ENCODE results near the gene GRM2. TPM values are rescaled to one million over a fixed set of nuclear protein-coding genes. Genes with fewer than 3 reads are reported as not detected.
A peak's percentile ranks its signal among the peaks of the same experiment; 100 is the strongest.

GRM2 gene
- total and polyA plus RNA-seq, 2 of the 8 experiments (the other 6 are each of a cell fraction or from before 2014, with no cell fraction given), result 3.9 to 10.5 TPM

DNA sequence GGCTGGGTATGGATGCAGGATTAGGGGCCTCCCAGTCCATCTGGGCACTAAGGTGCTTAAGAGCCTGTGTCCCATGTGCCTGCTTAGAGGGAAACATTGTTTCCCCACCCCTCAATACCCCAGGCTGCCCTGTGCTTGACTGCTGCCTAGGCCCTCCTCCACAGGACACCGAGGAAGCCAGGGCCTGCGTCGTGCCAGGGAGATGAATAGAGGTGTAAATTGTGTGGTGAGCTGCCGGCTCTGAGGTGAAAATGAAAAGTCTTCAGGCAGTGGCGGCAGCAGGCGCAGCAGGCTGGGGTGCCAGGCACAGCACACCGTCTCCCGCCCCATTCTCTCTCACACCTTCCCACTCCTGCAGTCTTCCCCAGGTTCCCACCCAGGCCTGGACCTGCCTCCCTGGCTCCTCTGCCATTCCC lies 13.9 kb upstream of the GRM2 start:
- Histone ChIP-seq H3K4me1 (replicated peaks in 1 of 4; ENCODE audit: control insufficient read depth in 3 of 4, insufficient read depth in 4 of 4, low read length in 3 of 4) (peaks cover 0 to 7% (median 2%) of the 10 kb centered on the region in 4 experiments; a peak in 2 of 7 replicates), H4K91ac (replicated peaks; ENCODE audit: insufficient read length, low read length) (no peak overlapping the region), H3K79me2 (ENCODE audit: control insufficient read depth in 1 of 2, insufficient read depth in 2 of 2, low read length in 2 of 2) (no peaks in the 10 kb centered on the region), H4K20me1 (replicated peaks in 1 of 2; ENCODE audit: control insufficient read depth in 1 of 2, insufficient read depth in 2 of 2, low read length in 2 of 2) (no peaks in the 10 kb centered on the region), H4K8ac (ENCODE audit: extremely low read depth, insufficient read depth, low read length) (peak overlapping the region; percentile 38; the same call in 1 of the 2 replicates), H3K4me3 (ENCODE audit: extremely low read depth in 1 of 4, insufficient read depth in 2 of 4, low read depth in 3 of 4, low read length in 4 of 4) (no peak overlapping the region), H2AFZ (ENCODE audit: low read length) (no peak overlapping the region), H3K18ac (ENCODE audit: extremely low read depth, low read length) (no peak overlapping the region), H3K23ac (ENCODE audit: insufficient read length) (no peak overlapping the region), H3K4ac (replicated peaks; ENCODE audit: insufficient read length, low read depth, low read length) (no peak overlapping the region), H3K9me3 (ENCODE audit: insufficient read depth in 2 of 2, low read depth in 1 of 2, low read length in 1 of 2) (no peaks in the 10 kb centered on the region), H2BK15ac (ENCODE audit: low read length) (no peak overlapping the region), H3K23me2 (ENCODE audit: low read depth, low read length) (no peaks in the 10 kb centered on the region), H2BK120ac (replicated peaks; ENCODE audit: low read depth, low read length) (no peak overlapping the region), H3K79me1 (ENCODE audit: low read depth, low read length) (no peaks in the 10 kb centered on the region), H4K5ac (ENCODE audit: insufficient read length, low read depth, low read length) (no peak overlapping the region), H2AK5ac (ENCODE audit: low read depth, low read length) (no peak overlapping the region), H3K27ac (ENCODE audit: low read depth, low read length) (no peak overlapping the region; the same call in 1 of the 2 replicates), H3K9ac (replicated peaks in 1 of 4; ENCODE audit: extremely low read depth in 1 of 4, low read depth in 3 of 4, low read length in 3 of 4) (no peak overlapping the region), H3K14ac (ENCODE audit: insufficient read length) (no peak overlapping the region), H2BK12ac (ENCODE audit: low read depth, low read length) (no peak overlapping the region), H2BK5ac (ENCODE audit: low read depth, low read length) (no peak overlapping the region; the same call in 1 of the 2 replicates), H3K4me2 (ENCODE audit: insufficient read depth in 1 of 2, low read depth in 2 of 2, low read length in 2 of 2) (no peak overlapping the region), H3K36me3 (ENCODE audit: control insufficient read depth in 2 of 4, insufficient read depth in 4 of 4, low read length in 3 of 4) (no peaks in the 10 kb centered on the region; a peak in 1 of 8 replicates), H3K56ac (replicated peaks; ENCODE audit: insufficient read length, low read depth, low read length) (no peak overlapping the region), H3K27me3 (replicated peaks in 1 of 4; ENCODE audit: control insufficient read depth in 3 of 4, extremely low read depth in 1 of 4, insufficient read depth in 3 of 4, low read length in 3 of 4) (peaks cover 0 to 1% (median 0%) of the 10 kb centered on the region in 4 experiments; a peak in 1 of 7 replicates), H2BK20ac (ENCODE audit: low read length) (no peak overlapping the region)
- POLR2A ChIA-PET (ENCODE audit: partially characterized antibody), result interaction anchor here (1.3 kb wide), 1 partner anchor 154 kb away, joined by 3 read pairs; no protein-coding TSS in a partner anchor
- CTCF ChIA-PET (ENCODE audit: partially characterized antibody), result interaction anchor here (1.4 to 8.2 kb wide), 5 partner anchors 11 to 106 kb away, joined by 3 to 37 read pairs (median 31); no protein-coding TSS in a partner anchor
- FAIRE-seq (no peak), DNase-seq (ENCODE audit: low read depth in 1 of 2, low spot score in 2 of 2) (no peak)
- WGBS, 2 experiments (ENCODE audit: extremely low coverage in 1 of 2, insufficient coverage in 1 of 2, insufficient read length in 1 of 2, insufficient replicate concordance in 2 of 2, low coverage in 1 of 2, low lambda C conversion rate in 2 of 2, missing lambda C conversion rate in 1 of 2), result 85% methylated on average over 8 of the region's 8 CpGs; no CpG with 5 or more reads in 1 of the 2 experiments
- TF ChIP-seq CBX8 (IDR thresholded peaks at IDR 0.05; ENCODE audit: borderline replicate concordance, low read depth, low read length) (no peak), RXRA (IDR thresholded peaks at IDR 0.05; ENCODE audit: insufficient read depth, low read depth, low read length) (no peak), TAF7 (optimal IDR thresholded peaks at IDR 0.05; ENCODE audit: borderline replicate concordance, low read depth, low read length) (no peak), TAF1 (IDR thresholded peaks at IDR 0.05; ENCODE audit: low read depth, low read length) (no peak), CTCF (IDR thresholded peaks at IDR 0.05; ENCODE audit: control extremely low read depth in 1 of 3, insufficient read depth in 1 of 3, low read depth in 1 of 3, low read length in 3 of 3) (no peak), SP4 (IDR thresholded peaks at IDR 0.05; ENCODE audit: low read length) (no peak), SAP30 (IDR thresholded peaks at IDR 0.05; ENCODE audit: insufficient read depth, insufficient replicate concordance, low read length) (no peak), TBP (IDR thresholded peaks at IDR 0.05; ENCODE audit: low read depth, low read length) (no peak), EP300 (IDR thresholded peaks at IDR 0.05; ENCODE audit: borderline replicate concordance in 1 of 2, low read depth in 2 of 2, low read length in 2 of 2) (no peak)
- TF ChIP-seq, protein P1, sequence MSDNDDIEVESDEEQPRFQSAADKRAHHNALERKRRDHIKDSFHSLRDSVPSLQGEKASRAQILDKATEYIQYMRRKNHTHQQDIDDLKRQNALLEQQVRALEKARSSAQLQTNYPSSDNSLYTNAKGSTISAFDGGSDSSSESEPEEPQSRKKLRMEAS (IDR thresholded peaks at IDR 0.05), result no peak

Data from H1 (cell line).